ENCODE results near the gene SNF8.

The SNF8 gene

GRCh38 chr17:48882272-48882671 lies 62.4 kb downstream of the SNF8 start:
- no peak for DNase-seq

Data from stimulated activated CD4-positive, alpha-beta T cell treated with anti-CD3 and anti-CD28 coated beads, Interleukin-2, amount 100 ng/mL, for 24 hours (primary cell).